Measurements from ENCODE around the gene S100A12.

S100A12 gene

DNA sequence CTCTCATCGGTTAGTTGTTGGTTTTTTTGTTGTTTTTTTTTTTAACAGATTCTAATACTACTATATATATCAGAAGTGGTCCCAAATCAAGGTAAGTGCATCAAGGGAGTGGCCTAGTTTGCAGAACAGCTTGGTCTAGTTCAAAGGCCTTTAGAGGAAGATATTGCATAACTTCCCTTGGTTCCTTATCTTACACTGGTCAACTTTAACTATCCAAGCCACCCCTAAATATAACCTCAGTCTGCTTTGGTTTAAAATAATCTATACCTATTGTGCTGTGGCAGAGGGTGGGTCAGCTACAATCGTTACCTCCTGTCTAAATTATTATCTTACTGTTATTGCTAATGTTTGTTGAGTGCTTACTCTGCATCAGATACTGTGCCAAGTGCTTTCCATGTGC, 6.9 kb downstream of the S100A12 start:
- no peak for DNase-seq (ENCODE audit: low read depth in 2 of 2)

DNA sequence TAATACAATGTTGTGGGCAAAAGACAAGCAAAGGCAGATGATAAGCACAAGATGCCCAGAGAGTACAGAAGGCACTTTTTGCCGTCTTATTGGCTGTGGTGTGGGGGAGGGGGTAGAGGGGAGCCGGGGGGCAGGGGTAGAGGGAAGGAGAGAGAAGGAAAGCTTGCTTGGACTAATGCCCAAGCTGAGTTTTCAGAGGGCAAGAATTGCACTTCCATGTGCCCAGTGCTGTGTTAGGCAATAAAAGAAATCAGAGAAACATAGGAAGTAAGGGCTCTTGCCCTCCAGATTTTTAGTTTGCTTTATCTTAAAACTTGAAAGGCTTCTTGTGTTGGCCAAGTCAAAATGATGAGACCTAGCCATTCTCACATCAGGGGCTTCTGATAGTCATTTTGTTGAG, 8.3 kb downstream of the S100A12 start:
- DNase-seq (ENCODE audit: low read depth in 2 of 2) = no peak

DNA sequence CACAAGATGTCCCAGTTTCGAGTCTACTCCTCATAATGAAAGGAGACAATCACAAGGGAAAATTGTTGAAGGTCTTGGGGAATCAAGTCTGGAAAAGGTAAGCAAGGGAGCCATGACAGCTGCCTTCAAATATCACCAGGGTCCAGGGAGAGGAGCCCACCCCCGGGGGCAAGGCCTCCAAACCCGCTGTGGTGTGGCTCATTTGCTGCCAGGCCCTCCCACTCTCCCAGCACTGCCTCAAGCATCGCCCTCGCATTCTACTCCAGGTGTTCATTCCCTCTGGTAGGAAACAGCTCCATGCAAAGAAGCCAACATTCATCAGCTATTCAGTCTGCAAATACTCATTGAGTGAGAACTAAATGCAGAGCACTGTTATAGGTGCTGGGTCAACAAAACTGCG, 9.2 kb downstream of the S100A12 start:
- no peak for DNase-seq (ENCODE audit: low read depth in 2 of 2)

DNA sequence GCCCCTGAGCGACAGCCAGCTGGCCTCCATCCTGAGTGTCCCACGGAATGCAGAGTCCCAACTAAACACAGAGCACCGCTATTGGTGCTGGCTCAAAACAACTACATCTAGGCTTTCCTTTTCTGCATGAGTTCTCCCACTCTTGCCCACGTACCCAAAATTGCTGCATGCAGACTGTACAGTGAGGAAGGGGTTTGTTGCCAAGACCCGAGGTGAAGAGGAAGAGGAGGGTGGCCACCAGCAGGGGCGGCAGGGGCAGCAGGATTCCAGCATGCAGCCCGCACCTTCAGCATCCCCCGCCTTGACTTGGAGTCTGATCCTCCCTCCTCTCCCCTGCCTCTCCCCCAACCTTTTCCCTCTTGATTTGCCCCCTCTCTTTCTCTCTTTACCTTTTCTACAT, 9.7 kb downstream of the S100A12 start:
- no peak for DNase-seq (ENCODE audit: low read depth in 2 of 2)

DNA sequence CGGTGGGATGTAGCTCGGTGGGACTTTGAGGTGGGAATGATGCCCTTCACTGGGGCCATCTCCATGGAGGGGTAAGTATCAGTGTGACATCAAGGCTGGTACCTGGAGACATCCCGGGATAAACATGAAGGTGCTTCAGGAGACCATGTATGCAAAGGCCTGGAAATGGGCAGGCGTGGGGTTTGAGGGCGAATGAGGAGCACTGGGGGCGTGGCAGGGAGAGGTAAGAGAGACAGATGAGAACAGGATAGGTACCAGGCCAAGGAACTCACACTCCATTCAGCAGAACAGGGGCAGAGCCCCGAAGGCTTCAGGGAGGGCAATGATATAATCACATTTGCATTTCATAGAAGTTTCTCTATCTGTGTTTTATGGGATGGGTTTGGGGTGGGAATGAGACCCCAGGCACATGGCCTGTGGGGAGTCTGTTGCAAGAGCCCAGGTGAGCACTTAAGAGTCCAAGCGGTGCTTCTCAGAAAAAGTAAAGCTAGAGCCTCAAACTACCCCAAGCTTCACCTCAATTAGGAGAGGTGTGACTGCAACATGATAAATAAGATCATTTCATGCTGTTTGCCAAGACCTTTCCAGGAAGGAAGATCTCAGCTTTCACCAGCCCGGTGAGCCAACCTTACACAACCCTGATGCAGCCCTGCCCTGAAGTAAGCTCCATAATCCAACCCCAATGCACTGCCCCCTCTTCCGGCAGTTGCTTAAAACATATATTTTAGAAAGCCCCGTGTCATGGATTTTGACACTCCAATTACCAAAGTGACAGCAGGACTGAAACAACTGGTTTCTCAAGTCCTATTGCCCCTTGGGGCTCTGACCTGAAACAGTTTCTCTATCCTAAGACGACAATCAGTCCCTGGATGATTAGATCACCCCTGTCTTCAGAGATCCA, 10.4 kb downstream of the S100A12 start:
- no peak for DNase-seq (ENCODE audit: low read depth in 2 of 2)

DNA sequence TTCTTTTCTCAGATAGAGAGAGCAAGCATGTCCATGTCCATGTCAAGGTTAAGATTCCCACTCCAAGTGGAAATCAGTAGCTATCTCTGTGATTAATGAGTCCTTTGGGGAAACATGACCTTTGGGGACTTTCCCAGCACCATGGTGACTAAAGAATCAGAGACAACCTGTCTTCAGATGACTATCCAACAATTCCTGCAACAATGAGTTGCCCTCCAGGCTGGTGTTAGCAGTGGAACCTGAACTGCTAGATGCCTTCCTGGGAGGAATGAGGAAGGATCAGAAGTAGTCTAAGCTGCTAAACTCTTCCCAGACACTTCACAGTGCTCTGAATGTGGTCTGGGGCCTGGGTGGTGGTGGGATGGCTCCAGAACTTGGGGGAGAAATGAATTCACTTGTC, 11.3 kb downstream of the S100A12 start:
- DNase-seq (ENCODE audit: low read depth in 2 of 2) = no peak

DNA sequence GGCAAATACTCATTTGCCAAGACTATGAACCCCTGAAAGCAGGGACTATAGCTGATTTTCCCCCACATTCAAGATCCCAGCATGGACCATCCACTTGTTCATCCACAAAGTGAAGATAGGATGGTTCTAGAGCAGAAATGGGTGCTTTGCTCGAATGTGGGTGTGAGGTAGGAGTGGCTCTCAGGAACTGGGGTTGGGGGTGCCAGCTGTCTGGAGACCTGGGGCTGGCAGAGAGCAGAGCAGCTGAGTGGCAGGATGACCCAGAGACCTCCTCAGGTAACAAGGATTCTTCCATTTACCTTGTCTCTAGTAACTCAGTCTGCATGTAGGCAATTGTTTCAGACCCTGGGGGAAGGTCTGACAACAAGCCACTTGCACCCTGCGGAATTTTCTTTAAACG, 11.8 kb downstream of the S100A12 start:
- DNase-seq (ENCODE audit: low read depth in 2 of 2) = no peak

DNA sequence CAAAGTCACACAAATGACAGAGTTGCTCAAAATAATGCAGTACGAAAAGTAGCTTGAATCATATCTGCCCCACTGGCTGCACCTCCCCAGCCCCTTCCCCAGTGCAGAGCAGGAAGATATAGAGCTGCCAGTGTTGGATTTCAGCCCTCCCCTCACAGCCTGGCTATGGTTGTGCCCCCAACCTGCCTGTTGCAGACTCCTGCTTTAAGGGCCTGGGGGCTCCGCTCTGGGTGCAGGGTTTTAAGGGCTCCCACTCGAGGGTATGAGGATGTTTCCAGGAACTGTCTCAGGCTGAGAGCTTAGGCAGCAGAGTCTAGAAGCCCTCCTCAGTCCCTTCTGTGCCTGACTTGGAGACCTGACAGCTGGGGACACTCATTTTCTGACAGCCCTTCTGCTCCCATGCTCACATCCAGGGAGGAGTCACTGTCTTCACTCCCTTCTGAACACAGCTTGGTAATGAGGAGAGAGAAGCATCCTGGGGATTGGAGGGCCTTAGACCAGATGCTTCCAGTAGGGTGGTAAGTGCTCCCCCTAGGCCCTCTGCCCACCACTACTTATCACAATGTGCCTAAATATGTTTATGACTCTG, 13.1 kb downstream of the S100A12 start:
- no peak for DNase-seq (ENCODE audit: low read depth in 2 of 2)

DNA sequence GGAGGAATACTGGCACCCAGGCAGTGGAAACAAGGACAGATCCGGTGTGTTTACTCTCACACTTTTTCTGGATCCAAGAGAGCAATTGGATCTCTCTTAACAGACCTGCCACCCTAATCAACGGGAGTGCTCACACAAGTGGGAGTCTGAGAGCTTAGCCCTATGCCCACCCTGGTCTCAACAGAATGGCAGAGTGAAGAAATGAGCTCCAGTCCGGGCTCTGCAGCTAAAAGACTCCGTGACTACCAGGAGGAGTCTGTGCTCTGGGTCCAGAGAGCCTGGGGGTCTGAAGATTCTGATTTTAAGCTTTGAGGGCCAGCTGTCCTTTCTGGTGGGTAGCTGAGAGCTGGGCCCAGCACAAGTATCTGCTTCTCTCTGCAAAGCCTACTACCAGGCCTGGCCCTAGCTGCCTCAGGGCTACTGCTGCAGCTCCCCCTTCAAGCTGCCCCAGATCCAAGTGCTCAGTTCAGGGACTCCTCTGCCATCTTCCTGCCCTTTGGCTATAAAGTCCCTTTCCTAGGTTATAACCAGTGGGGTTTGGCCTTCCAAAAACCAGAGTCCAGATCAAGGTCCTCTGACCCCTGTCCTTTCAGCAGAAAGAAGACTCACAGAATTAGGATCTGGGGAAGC, 13.8 kb downstream of the S100A12 start:
- no peak for DNase-seq (ENCODE audit: low read depth in 2 of 2)

DNA sequence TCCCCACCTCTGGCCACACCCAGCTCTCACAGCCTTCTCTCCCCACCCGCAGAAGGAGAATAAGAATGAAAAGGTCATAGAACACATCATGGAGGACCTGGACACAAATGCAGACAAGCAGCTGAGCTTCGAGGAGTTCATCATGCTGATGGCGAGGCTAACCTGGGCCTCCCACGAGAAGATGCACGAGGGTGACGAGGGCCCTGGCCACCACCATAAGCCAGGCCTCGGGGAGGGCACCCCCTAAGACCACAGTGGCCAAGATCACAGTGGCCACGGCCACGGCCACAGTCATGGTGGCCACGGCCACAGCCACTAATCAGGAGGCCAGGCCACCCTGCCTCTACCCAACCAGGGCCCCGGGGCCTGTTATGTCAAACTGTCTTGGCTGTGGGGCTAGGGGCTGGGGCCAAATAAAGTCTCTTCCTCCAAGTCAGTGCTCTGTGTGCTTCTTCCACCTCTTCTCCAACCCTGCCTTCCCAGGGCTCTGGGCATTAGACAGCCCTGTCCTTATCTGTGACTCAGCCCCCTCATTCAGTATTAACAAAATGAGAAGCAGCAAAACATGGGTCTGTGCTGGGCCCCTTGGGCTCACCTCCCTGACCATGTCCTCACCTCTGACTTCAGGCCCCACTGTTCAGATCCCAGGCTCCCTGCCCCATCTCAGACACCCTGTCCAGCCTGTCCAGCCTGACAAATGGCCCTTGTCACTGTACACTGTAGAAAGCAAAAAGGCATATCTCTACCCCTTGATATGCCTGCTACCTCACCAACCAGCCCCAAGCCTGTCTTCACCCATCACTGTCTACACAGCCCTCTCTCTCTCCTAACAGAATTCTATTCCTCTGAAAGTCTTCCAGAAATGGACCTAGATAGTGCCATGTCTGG, 14.6 kb downstream of the S100A12 start:
- DNase-seq (ENCODE audit: low read depth in 2 of 2) = no peak

DNA sequence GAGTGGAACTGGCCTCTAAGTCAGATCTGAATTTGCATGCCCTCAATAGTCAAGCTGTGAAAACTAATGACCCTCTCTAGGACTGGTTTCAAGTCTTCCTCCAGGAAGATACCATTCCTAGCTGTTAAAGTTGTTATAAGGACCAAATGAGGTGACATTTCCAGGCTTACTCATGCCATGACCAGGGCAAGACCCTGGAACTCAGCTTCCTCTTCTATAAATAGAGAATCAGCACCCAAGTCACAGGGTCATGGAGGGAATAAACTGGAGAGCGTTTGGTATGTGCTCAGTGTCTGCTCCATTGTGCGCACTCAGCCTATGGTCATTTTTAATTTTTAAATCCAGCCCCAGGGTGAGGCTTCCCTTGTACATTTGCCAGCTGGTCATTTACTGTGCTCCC, 15.2 kb downstream of the S100A12 start:
- DNase-seq (ENCODE audit: low read depth in 2 of 2) = no peak

DNA sequence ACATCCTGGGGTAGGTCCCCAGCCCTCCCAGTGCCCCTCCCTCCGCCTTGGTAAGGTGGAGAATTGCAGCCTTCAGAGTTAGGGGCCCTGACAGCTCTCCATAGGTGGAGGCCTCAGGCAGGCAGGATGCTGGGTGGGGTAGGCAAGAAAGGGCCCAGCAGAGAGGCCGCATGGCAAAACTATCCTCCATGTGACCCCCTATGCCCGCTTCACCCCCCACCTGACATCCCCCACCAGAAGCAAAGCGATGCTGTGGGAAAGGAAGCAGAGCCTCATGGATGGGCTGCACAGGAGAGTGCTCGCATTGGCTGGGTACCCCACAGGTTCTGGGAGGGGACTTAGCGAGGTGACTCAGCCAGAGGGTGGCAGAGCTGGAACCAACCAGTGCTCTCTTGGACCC, 16.2 kb downstream of the S100A12 start:
- no peak for DNase-seq (ENCODE audit: low read depth in 2 of 2)

DNA sequence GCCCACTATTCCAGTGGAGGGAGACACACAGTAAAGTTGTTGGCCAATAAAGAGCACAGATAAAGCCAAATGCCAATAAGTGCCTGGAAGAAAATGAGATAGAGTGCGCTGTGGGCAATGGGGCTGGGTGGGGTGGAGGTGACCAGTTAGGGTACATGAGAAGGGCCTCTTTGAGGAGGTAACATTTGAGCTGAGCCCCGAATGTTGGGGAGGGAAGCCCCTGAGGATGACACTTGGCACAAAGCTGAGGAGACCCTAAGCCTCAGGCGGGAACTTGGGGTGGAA, 16.8 kb downstream of the S100A12 start:
- DNase-seq (ENCODE audit: low read depth in 2 of 2) = no peak

DNA sequence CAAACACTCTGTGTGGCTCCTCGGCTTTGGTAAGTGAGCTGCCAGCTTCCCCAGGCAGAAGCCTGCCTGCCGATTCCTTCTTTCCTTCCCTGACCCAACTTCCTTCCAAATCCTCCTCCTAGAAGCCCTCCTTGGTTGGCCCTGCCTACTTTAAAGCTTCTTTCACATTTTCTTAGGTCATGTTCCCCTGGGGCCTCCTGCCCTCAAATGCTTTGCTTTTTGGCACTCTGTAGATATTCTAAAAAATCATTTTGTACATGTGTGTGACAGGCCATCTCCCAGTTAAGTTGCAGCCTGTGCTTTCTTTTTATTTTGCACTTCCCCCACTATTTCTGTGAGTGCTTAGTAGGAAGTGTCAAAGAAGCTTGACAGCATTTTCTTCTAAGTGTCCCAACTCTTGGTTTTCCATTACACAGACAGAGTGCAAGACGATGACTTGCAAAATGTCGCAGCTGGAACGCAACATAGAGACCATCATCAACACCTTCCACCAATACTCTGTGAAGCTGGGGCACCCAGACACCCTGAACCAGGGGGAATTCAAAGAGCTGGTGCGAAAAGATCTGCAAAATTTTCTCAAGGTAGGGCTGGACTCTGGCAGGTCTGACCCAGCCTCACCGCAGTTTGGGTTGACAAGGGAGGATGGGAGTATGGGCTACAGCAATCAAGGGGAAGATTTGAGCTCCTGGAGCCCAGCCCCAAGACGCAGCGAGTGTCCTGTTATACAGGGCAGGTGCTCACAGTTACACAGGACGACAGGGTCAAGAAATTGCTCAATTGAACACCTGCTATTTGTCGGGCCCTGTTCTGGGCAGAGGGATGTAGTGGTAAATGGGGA, 17.3 kb downstream of the S100A12 start, which contains the start of gene S100A9:
Gene S100A9 (plus strand): TSS at position 2 of the 838 bp plus-strand sequence. CDS start 430 bp downstream, at position 432.
- no peak for DNase-seq (ENCODE audit: low read depth in 2 of 2)

DNA sequence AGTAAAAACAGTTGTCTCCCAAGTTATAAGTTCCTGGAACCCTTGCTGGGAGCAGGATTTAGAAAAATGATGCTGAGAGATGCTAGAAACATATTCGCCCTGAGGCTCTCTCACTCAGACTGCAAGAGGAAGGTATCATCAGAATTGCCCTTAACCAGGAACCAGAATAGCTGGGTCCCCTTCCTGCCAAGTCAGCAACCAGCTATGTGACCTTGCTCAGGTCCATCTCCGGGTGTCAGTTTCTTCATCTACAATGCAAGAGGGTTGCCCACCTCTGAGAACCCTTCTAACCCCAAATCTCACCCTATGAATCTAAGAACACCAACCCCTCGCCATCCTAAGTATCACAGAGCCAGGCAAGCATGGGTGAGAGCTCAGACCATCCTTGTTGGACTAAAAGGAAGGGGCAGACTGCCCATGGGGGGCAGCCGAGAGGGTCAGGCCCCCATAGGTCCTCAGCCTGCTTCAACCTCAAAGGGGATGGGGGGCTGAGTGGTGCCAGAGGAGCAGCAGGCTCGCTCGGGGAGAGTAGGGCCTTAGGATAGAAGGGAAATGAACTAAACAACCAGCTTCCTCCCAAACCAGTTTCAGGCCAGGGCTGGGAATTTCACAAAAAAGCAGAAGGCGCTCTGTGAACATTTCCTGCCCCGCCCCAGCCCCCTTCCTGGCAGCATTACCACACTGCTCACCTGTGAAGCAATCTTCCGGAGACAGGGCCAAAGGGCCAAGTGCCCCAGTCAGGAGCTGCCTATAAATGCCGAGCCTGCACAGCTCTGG, 18.2 kb downstream of the S100A12 start:
- no peak for DNase-seq (ENCODE audit: low read depth in 2 of 2)

DNA sequence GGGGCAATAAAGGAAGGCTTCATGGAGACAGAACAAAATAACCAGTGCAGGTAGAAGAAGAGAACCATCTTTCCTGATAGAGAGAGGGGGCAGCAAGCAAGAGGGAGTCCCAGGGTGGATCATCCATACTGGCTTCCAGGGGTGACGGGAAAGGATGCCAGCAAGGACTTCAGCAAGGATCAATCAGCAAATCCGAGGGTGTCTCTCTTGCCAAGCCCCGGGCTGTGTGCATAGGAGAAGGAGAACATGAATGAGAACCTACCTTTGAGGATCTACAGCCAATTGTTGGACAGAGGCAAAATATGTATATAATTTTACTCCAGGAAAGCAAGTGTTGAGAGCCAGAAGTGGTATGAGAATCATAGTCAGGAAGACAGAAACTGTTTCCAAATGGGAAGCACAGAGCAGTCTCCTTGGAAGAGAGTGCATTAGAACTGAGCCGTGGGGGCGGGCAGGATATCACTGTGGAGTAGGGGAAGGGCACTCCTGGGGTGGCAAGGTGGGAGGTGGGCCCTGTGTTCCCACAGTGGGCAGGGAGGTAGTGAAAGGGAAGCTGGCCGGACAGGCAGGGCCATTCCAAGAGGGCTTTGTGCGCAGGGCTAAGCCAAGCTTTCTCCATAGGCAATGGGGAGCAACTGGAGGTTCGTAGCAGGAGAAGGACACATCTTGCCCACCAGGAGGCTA, 18.9 kb downstream of the S100A12 start:
- no peak for DNase-seq (ENCODE audit: low read depth in 2 of 2)

DNA sequence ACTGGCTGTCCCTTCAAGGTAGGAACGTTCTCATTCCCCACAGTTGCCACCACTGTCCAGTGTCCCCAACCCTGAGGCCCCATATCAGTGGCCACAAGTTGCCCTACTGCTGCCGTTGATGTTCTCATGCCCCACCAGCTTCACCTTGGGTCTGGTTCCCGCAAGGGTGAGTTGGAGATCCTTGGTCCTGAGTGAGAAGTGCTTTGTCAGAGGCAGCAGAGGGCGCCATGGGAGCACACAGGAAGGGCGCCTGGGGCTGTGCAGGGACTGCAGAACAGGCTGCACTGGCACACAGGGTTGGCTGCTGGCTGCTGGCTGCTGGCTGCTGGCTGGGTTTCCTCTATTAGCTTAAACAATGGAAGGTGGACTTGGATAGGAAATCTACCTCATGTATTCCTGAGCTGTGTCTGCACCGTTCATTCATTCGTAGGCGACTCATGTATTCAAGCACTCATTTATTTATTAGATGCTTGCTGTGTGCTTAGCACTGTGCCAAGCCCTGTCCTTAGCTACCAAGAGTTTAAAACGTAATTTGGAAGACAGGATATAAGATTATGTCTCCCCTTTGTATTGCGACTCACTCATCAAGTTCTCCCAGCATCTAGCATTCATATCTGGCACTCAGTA, 19.9 kb downstream of the S100A12 start:
- peak in 1 of 2 donors; percentile 18 for DNase-seq (ENCODE audit: low read depth in 2 of 2)

DNA sequence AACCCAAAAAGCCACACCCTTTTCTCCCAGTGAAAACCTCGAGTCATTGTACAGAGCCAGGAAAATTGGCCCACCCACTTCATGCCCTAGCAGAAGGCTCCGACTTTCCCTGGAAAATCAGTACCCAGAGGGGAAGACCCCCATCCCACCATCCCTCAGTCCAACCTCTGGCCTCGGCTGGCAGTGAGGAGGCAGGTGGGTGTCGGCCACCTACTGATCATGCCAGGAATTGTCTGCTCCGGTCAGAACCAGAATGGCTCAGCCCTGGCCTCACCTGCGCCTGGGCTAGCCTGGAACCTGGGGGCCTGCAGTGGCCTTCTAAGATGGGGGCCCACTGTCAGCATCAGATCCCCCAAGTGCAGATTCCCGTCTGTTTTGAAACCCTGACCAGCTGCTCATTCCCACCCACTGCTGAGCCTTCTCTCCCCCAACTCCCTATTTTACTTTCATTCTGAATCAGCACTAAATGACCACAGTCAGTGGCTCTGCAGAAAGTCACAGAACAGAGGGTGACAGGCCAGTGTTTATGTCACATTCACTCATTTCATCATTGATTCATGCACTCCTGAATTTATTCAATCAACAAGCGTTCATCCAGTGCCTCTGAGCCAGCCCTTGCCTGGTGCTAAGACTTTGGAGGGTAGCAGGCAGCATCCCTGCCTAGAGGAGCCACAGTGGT, 20.8 kb downstream of the S100A12 start:
- DNase-seq (ENCODE audit: low read depth in 2 of 2) = no peak

Measured in stimulated activated CD4-positive, alpha-beta T cell treated with anti-CD3 and anti-CD28 coated beads, Interleukin-1b, Interleukin-23, amount 100 ng/mL, for 4 hours (primary cell).